OCI-LY7 (cell line): Measurements from ENCODE around the gene ZNF747. TPM values are rescaled to one million over a fixed set of nuclear protein-coding genes. Genes with fewer than 3 reads are reported as not detected.
A peak's percentile ranks its signal among the peaks of the same experiment; 100 is the strongest.

Experiments
- BruUV-seq: library from RNA; stranded (reverse); fragments of 400-500 nt; replicated peaks from 2 replicates; lab custom pipeline; 2021; lab: Mats Ljungman, UMichigan
- CTCF ChIA-PET: fragments of 300-600 bp; sonication (Branson Sonifier 250); formaldehyde crosslinking; loops from one replicate; lab custom pipeline; 2022; ENCODE audit warnings: antibody characterized with exemption; ENCODE audit not compliant: unreplicated experiment; lab: Charles Lee
- POLR2A ChIA-PET: fragments of 300-600 bp; sonication (Branson Sonifier 250); formaldehyde crosslinking; loops from one replicate; lab custom pipeline; 2022; ENCODE audit warnings: antibody characterized with exemption; lab: Charles Lee
- DNase-seq: peaks from one replicate; pipeline ENCODE4 v3.0.0-alpha.2; 2015; ENCODE audit warnings: low spot score
- H2AFZ ChIP-seq: fragments of 200-600 bp; sonication (generic), shearing (Covaris generic); 2 replicates; pipeline ENCODE4 v1.6.1; 2014; ENCODE audit warnings: mild to moderate bottlenecking, antibody characterized with exemption, low read length, moderate library complexity
- H3K27ac ChIP-seq: fragments of 200-600 bp; sonication (generic); 2 replicates; pipeline ENCODE4 v1.5.1; 2014; ENCODE audit warnings: mixed run types, low read depth, mild to moderate bottlenecking, moderate library complexity, low read length, inconsistent platforms; ENCODE audit not compliant: poor library complexity, severe bottlenecking
- H3K36me3 ChIP-seq: fragments of 200-600 bp; sonication (generic); 2 replicates; pipeline ENCODE4 v1.6.1; 2014; ENCODE audit warnings: mild to moderate bottlenecking, antibody characterized with exemption, low read length, moderate library complexity, mixed read lengths; ENCODE audit not compliant: insufficient read depth
- H3K4me1 ChIP-seq: fragments of 200-600 bp; sonication (generic); 2 replicates; pipeline ENCODE4 v1.5.1; 2014; ENCODE audit warnings: mild to moderate bottlenecking, low read length; ENCODE audit not compliant: insufficient read depth, poor library complexity, severe bottlenecking
- H3K4me2 ChIP-seq: fragments of 200-600 bp; sonication (generic); 2 replicates; pipeline ENCODE4 v1.6.1; 2014; ENCODE audit warnings: mild to moderate bottlenecking, low read length
- H3K4me3 ChIP-seq: fragments of 200-600 bp; sonication (generic); 2 replicates; pipeline ENCODE4 v1.5.1; 2014; ENCODE audit warnings: mild to moderate bottlenecking, low read depth, low read length; ENCODE audit not compliant: poor library complexity, severe bottlenecking
- H3K79me2 ChIP-seq: fragments of 200-600 bp; sonication (generic); 2 replicates; pipeline ENCODE4 v1.6.1; 2016; ENCODE audit warnings: low read depth, mild to moderate bottlenecking, low read length, moderate library complexity, mixed read lengths; ENCODE audit not compliant: insufficient read depth
- H3K9me2 ChIP-seq: fragments of 200-600 bp; sonication (generic); 2 replicates; pipeline ENCODE4 v1.6.1; 2016; ENCODE audit warnings: mild to moderate bottlenecking, low read length, mixed read lengths; ENCODE audit not compliant: insufficient read depth
- H3K9me3 ChIP-seq: fragments of 200-600 bp; sonication (generic); 2 replicates; pipeline ENCODE4 v1.6.1; 2014; ENCODE audit warnings: mild to moderate bottlenecking, mixed run types, low read length, mixed read lengths
- H4K20me1 ChIP-seq: fragments of 200-600 bp; sonication (generic); 2 replicates; pipeline ENCODE4 v1.6.1; 2014; ENCODE audit warnings: mild to moderate bottlenecking, antibody characterized with exemption, low read length, moderate library complexity, mixed read lengths; ENCODE audit not compliant: insufficient read depth
- EZH2phosphoT487 ChIP-seq: fragments of 200-600 bp; sonication (generic); IDR thresholded peaks from 2 replicates; pipeline ENCODE4 v1.6.1; 2018; ENCODE audit warnings: low read depth, borderline replicate concordance, mild to moderate bottlenecking, mixed run types, antibody characterized with exemption, low read length, moderate library complexity, mixed read lengths
- intact Hi-C: fragments of 100-400 bp; cut with micrococcal nuclease; formaldehyde crosslinking; loops from one replicate; pipeline ENCODE4 v1.10.0; 2022; ENCODE audit not compliant: unreplicated experiment
- total RNA-seq, 2 experiments: library from RNA; depleted of rRNA in 1 of 2; stranded (reverse); fragments of >200 nt in 1 of 2; shearing (Covaris generic) in 1 of 2; gene quantifications; 2 replicates each; pipeline ENCODE4 v1.2.3, GENCODE V29; 2014 to 2022
- TF ChIP-seq, protein P1 (sequence below): fragments of 200-600 bp; sonication (generic); conservative IDR thresholded peaks from 2 replicates; pipeline ENCODE4 v1.5.1; 2014; ENCODE audit warnings: mild to moderate bottlenecking, antibody characterized with exemption, low read length, moderate library complexity, mixed read lengths

Gene ZNF747
- total RNA-seq, 2 experiments from 2014 or later: 17.2 to 22.2 TPM

DNA sequence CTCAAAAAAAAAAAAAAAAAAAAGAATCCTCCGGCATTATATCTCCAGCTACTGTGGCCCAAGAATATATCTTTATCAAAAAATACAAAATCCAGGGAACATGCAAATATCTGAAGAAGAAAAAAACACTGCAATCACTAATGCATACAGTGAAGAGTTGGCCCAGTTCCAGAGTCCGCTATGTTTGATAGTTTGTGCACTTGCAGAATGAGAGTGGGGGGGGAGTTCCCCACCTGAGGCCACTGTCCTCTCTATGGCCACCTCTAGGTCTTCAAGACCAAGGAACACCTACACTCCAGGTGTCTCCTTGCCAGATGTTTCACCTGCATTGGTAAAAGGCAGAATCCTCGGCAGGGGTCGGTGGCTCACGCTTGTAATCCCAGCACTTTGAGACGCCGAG is 46.8 kb upstream of the ZNF747 start:
- POLR2A ChIA-PET: interaction anchor here (0.6 to 0.7 kb wide), 2 partner anchors 204 to 861 kb away, joined by 4 read pairs; no protein-coding TSS in a partner anchor
- Histone ChIP-seq H4K20me1 (no peaks in the 10 kb centered on the region), H3K9me2 (no peaks in the 10 kb centered on the region), H3K27ac (no peak overlapping the region), H3K4me1 (peaks cover 18% of the 10 kb centered on the region), H3K36me3 (peaks cover 10% of the 10 kb centered on the region), H3K9me3 (no peaks in the 10 kb centered on the region), H3K4me2 (no peak overlapping the region), H3K4me3 (no peak overlapping the region), H2AFZ (no peak overlapping the region), H3K79me2 (no peaks in the 10 kb centered on the region)
- CTCF ChIA-PET: no interaction called here
- BruUV-seq: no TSS peak
- intact Hi-C loops: no loop called here
- TF ChIP-seq, protein P1, sequence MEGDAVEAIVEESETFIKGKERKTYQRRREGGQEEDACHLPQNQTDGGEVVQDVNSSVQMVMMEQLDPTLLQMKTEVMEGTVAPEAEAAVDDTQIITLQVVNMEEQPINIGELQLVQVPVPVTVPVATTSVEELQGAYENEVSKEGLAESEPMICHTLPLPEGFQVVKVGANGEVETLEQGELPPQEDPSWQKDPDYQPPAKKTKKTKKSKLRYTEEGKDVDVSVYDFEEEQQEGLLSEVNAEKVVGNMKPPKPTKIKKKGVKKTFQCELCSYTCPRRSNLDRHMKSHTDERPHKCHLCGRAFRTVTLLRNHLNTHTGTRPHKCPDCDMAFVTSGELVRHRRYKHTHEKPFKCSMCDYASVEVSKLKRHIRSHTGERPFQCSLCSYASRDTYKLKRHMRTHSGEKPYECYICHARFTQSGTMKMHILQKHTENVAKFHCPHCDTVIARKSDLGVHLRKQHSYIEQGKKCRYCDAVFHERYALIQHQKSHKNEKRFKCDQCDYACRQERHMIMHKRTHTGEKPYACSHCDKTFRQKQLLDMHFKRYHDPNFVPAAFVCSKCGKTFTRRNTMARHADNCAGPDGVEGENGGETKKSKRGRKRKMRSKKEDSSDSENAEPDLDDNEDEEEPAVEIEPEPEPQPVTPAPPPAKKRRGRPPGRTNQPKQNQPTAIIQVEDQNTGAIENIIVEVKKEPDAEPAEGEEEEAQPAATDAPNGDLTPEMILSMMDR: no peak
- no peak for TF ChIP-seq EZH2phosphoT487
- no peak for DNase-seq

DNA sequence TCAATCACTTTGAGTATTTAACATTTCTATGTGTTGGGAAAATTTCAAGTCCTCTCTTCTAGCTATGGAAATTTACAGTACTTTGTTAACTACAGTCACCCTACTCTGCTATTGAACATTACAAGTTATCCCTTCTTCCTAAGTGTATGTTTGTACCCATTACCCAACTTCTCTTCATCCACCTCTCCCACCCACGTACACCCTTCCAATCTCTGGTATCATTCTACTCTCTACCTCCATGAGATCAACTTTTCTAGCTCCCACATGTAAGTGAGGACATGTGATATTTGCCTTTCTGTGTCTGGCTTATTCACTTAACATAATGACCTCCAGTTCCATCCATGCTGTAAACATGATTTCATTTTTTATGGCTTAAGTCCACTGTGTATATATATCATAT is 40.0 kb upstream of the ZNF747 start:
- H3K4me1 ChIP-seq: peaks cover 14% of the 10 kb centered on the region
- peaks cover 10% of the 10 kb centered on the region for H3K36me3 ChIP-seq
- POLR2A ChIA-PET: interaction anchor here (0.6 to 1.2 kb wide), 3 partner anchors 12 to 91 kb away, joined by 3 to 4 read pairs (median 3); partner anchors contain the start of gene ZNF764
- no peaks in the 10 kb centered on the region for H3K9me2 ChIP-seq
- DNase-seq: no peak
- BruUV-seq: TSS peak; percentile 42
- H3K4me2 ChIP-seq: peak overlapping the region; percentile 14; the same call in 1 of the 2 replicates
- H4K20me1 ChIP-seq: no peaks in the 10 kb centered on the region
- no peak overlapping the region for H2AFZ ChIP-seq
- CTCF ChIA-PET: no interaction called here
- no peak for TF ChIP-seq EZH2phosphoT487
- TF ChIP-seq, protein P1: no peak
- no peak overlapping the region for H3K27ac ChIP-seq
- intact Hi-C loops: no loop called here
- H3K9me3 ChIP-seq: no peaks in the 10 kb centered on the region
- peaks cover 25% of the 10 kb centered on the region for H3K79me2 ChIP-seq
- H3K4me3 ChIP-seq: no peak overlapping the region
